Measurements from ENCODE around the gene RABEPK. TPM values are rescaled to one million over a fixed set of nuclear protein-coding genes. Genes with fewer than 3 reads are reported as not detected.

Gene RABEPK
- total RNA-seq, 1 experiment from 2014 or later = 50.9 TPM

- DNase-seq (ENCODE audit: low read depth, low spot score) = no peak
- in situ Hi-C loops (cut with HindIII; ENCODE audit: low pct_unique_long_range_greater_than_20kb, low sequenced_read_pairs) = no loop called here
These were observed 38.6 kb downstream of the RABEPK start for GRCh38 chr9:125238915-125239446.

- in situ Hi-C loops (cut with HindIII; ENCODE audit: low pct_unique_long_range_greater_than_20kb, low sequenced_read_pairs) = no loop called here
These were observed 39.6 kb downstream of the RABEPK start for GRCh38 chr9:125239631-125240597.

GRCh38 chr9:125240649-125240999, 40.3 kb downstream of the RABEPK start:
- in situ Hi-C loops (cut with HindIII; ENCODE audit: low pct_unique_long_range_greater_than_20kb, low sequenced_read_pairs) = no loop called here
- peak; percentile 48 for DNase-seq (ENCODE audit: low read depth, low spot score)

More at GRCh38 chr9:125239631-125240597, 39.6 kb downstream of the RABEPK start:
- DNase-seq (ENCODE audit: low read depth, low spot score) = no peak

GRCh38 chr9:125241000-125241862, 40.9 kb downstream of the RABEPK start, which contains the start of gene HSPA5:
HSPA5 (minus strand) TSS chr9:125241343; CDS start chr9:125241126, 217 bp downstream.
- DNase-seq (ENCODE audit: low read depth, low spot score) = peak; percentile 99
- in situ Hi-C loops (cut with HindIII; ENCODE audit: low pct_unique_long_range_greater_than_20kb, low sequenced_read_pairs) = no loop called here

- no peak for DNase-seq (ENCODE audit: low read depth, low spot score)
- in situ Hi-C loops (cut with HindIII; ENCODE audit: low pct_unique_long_range_greater_than_20kb, low sequenced_read_pairs) = no loop called here
These were observed 41.8 kb downstream of the RABEPK start for GRCh38 chr9:125241863-125242739.

GRCh38 chr9:125243792-125244260, 43.5 kb downstream of the RABEPK start:
- in situ Hi-C loops (cut with HindIII; ENCODE audit: low pct_unique_long_range_greater_than_20kb, low sequenced_read_pairs) = no loop called here
- no peak for DNase-seq (ENCODE audit: low read depth, low spot score)

- no peak for DNase-seq (ENCODE audit: low read depth, low spot score)
- in situ Hi-C loops (cut with HindIII; ENCODE audit: low pct_unique_long_range_greater_than_20kb, low sequenced_read_pairs) = no loop called here
These were observed 45.9 kb downstream of the RABEPK start for GRCh38 chr9:125246261-125246667.

- no peak for DNase-seq (ENCODE audit: low read depth, low spot score)
- in situ Hi-C loops (cut with HindIII; ENCODE audit: low pct_unique_long_range_greater_than_20kb, low sequenced_read_pairs) = no loop called here
These were observed 53.9 kb downstream of the RABEPK start for GRCh38 chr9:125254231-125254630.

- peak; percentile 60 for DNase-seq (ENCODE audit: low read depth, low spot score)
These were observed 55.5 kb downstream of the RABEPK start for GRCh38 chr9:125255781-125256391.

GRCh38 chr9:125258160-125258785, 57.9 kb downstream of the RABEPK start:
- DNase-seq (ENCODE audit: low read depth, low spot score) = no peak
- in situ Hi-C loops (cut with HindIII; ENCODE audit: low pct_unique_long_range_greater_than_20kb, low sequenced_read_pairs) = no loop called here

More at GRCh38 chr9:125255781-125256391, 55.5 kb downstream of the RABEPK start:
- in situ Hi-C loops (cut with HindIII; ENCODE audit: low pct_unique_long_range_greater_than_20kb, low sequenced_read_pairs) = no loop called here

GRCh38 chr9:125258832-125259534, 58.6 kb downstream of the RABEPK start:
- in situ Hi-C loops (cut with HindIII; ENCODE audit: low pct_unique_long_range_greater_than_20kb, low sequenced_read_pairs) = no loop called here
- DNase-seq (ENCODE audit: low read depth, low spot score) = peak; percentile 41

- no peak for DNase-seq (ENCODE audit: low read depth, low spot score)
- in situ Hi-C loops (cut with HindIII; ENCODE audit: low pct_unique_long_range_greater_than_20kb, low sequenced_read_pairs) = no loop called here
These were observed 60.2 kb downstream of the RABEPK start for GRCh38 chr9:125260561-125260960.

- DNase-seq (ENCODE audit: low read depth, low spot score) = peak; percentile 94
- in situ Hi-C loops (cut with HindIII; ENCODE audit: low pct_unique_long_range_greater_than_20kb, low sequenced_read_pairs) = no loop called here
These were observed 61.4 kb downstream of the RABEPK start, which contains the start of gene GAPVD1 for GRCh38 chr9:125261501-125262293. GAPVD1 (plus strand) TSS chr9:125261826; CDS start chr9:125298922, 37,096 bp downstream.

GRCh38 chr9:125262294-125262991, 62.1 kb downstream of the RABEPK start:
- DNase-seq (ENCODE audit: low read depth, low spot score) = no peak
- in situ Hi-C loops (cut with HindIII; ENCODE audit: low pct_unique_long_range_greater_than_20kb, low sequenced_read_pairs) = no loop called here

Data from SK-MEL-5 (cell line).